Activated naive CD8-positive, alpha-beta T cell treated with anti-CD3 and anti-CD28 coated beads for 36 hours (primary cell): ENCODE measurements around the gene ANKRD1. TPM values are rescaled to one million over a fixed set of nuclear protein-coding genes. Genes with fewer than 3 reads are reported as not detected.

Source experiments
- DNase-seq: peaks from one replicate; pipeline ENCODE4 v3.0.0; 2021
- H3K27ac Mint-ChIP-seq: one replicate; pipeline ENCODE4 v1.8.0; 2022; ENCODE audit warnings: mild to moderate bottlenecking, moderate library complexity, mixed read lengths
- H3K27me3 Mint-ChIP-seq: one replicate; pipeline ENCODE4 v1.8.0; 2022; ENCODE audit warnings: mild to moderate bottlenecking, mixed read lengths
- H3K36me3 Mint-ChIP-seq: one replicate; pipeline ENCODE4 v1.8.0; 2021; ENCODE audit warnings: mild to moderate bottlenecking, mixed read lengths
- H3K4me1 Mint-ChIP-seq: one replicate; pipeline ENCODE4 v1.8.0; 2021; ENCODE audit warnings: mixed read lengths
- H3K4me3 Mint-ChIP-seq: one replicate; pipeline ENCODE4 v1.8.0; 2022; ENCODE audit warnings: mild to moderate bottlenecking, moderate library complexity, mixed read lengths
- H3K9me3 Mint-ChIP-seq: one replicate; pipeline ENCODE4 v1.8.0; 2022; ENCODE audit warnings: mixed read lengths
- total RNA-seq, 2 experiments: library from RNA; stranded (reverse); gene quantifications; one replicate each; pipeline ENCODE4 v1.2.3, GENCODE V29; 2021

The ANKRD1 gene
- total RNA-seq, 2 experiments from 2014 or later: not detected

DNA sequence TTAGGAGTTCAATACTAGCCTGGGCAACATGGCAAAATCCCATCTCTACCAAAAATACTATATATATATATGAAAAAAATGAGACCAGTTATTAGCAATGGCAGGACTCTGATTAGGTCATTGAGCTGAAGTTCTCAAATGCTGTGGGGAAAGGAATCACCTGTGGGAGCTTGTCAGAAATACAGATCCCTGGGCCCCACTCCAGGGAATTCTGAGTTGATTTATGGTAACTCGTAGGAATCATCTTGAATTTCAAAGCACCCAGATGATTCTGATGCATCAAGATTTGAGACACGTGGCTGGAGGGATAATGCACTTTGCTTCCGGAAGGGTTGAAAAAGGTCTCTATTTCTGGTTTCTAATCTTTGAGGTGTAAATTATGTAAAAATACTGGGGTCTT lies 1.0 kb upstream of the ANKRD1 start:
- peaks cover under 1% of the 10 kb centered on the region for H3K27me3 Mint-ChIP-seq
- no peaks in the 10 kb centered on the region for H3K4me1 Mint-ChIP-seq
- H3K9me3 Mint-ChIP-seq: no peaks in the 10 kb centered on the region

DNA sequence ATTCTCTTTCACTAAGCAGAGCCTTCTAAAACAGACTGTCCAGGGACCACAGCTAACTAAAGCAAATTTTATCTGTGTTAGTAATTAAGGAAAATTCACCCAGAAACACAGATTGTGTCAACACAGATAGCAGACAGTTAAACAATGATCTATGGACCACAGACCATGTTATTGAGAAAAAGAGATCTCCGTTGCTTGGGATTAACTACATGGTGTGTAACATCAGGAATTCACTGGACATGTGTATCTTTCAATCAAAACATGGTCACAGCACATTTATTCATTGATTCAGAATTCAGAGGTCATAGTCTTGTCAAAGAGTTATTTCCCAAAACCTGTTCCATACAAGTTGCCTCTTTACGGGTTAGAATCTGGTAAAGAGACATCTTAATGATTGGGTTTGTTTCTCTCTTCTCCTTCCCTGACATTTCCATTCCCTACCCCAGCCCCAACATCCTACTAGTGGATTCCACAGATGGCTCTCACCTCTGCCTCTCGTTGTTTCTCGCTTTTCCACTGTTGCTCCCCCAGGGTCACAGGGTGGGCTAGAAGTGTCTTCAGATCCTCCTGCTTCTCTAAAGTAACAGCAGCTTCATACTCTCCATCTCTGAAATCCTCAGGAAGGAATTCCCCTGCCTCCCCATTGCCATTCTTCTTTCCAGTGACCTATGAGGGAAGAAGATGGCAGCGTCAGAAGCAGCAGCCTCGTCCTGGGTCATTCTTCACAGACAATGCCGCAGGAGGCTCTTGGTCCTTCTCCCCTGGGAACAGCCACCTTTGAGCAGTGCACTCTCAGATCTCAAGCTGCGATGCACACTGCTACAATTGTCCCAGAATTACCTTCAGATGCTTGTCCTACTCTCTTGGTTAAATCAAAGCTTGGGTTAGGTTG lies 958 bp downstream of the ANKRD1 start:
- no peaks in the 10 kb centered on the region for H3K9me3 Mint-ChIP-seq
- H3K27ac Mint-ChIP-seq: no peak overlapping the region
- no peaks in the 10 kb centered on the region for H3K4me1 Mint-ChIP-seq
- H3K36me3 Mint-ChIP-seq: no peaks in the 10 kb centered on the region
- H3K27me3 Mint-ChIP-seq: peaks cover 3% of the 10 kb centered on the region
- no peak for DNase-seq
- no peak overlapping the region for H3K4me3 Mint-ChIP-seq

More for the DNA sequence above, 1.0 kb upstream of the ANKRD1 start:
- Mint-ChIP-seq H3K4me3 (no peak overlapping the region), H3K36me3 (no peaks in the 10 kb centered on the region), H3K27ac (no peak overlapping the region)
- no peak for DNase-seq

DNA sequence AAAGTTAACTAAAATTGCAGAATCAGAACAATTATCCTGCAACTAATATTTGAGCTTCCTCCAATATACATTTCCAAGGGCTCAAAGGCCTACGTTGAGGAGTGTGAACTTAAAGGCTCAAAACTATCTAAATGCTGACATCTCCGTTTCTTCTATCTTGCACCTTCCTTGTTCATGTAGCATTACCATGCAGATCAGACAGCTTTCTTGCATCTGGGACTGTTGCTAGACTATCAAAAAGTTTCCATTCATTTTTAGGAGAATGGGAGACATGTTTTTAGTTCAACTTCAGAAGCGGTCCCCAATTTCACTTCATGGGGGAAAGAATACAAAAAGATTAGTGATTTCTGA lies 2.9 kb downstream of the ANKRD1 start:
- Mint-ChIP-seq H3K4me1 (no peaks in the 10 kb centered on the region), H3K27ac (no peak overlapping the region), H3K36me3 (no peaks in the 10 kb centered on the region), H3K4me3 (no peak overlapping the region), H3K27me3 (peaks cover 3% of the 10 kb centered on the region), H3K9me3 (no peaks in the 10 kb centered on the region)
- DNase-seq: no peak

DNA sequence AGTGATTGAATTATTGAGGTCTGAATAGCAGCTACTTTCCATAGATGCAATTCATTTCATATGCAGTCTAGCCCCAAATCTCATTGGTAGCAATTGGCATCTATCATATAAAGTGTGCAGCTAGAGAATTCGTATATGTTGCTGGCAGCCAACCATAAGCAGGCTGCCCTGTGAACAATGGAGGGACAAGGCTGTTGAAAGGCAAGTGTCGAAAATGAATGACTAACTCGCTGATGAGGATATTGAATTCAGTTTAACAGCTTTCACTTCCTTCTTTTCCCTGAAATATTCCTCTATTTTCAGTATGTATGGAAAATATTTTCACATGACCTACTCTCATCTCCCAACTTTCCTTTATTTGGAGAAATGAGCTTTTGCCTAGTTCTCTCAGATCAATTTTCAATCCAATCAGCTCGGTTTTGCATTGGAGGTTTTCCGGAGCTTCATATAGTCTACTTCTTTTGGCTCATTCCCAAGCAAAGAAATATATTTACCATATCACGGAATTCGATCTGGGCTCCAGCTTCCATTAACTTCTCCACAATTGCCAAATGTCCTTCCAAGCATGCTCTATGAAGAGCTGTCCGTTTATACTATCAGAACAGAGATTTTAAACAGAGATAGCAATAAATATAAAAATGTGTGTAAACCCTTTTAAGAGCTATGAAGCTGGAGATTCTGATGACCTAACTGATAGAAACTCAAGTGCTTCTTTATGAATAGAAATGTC lies 3.5 kb downstream of the ANKRD1 start:
- H3K27me3 Mint-ChIP-seq: peaks cover 3% of the 10 kb centered on the region
- no peak for DNase-seq
- H3K36me3 Mint-ChIP-seq: no peaks in the 10 kb centered on the region
- H3K27ac Mint-ChIP-seq: no peak overlapping the region
- H3K9me3 Mint-ChIP-seq: no peaks in the 10 kb centered on the region
- no peaks in the 10 kb centered on the region for H3K4me1 Mint-ChIP-seq
- no peak overlapping the region for H3K4me3 Mint-ChIP-seq

DNA sequence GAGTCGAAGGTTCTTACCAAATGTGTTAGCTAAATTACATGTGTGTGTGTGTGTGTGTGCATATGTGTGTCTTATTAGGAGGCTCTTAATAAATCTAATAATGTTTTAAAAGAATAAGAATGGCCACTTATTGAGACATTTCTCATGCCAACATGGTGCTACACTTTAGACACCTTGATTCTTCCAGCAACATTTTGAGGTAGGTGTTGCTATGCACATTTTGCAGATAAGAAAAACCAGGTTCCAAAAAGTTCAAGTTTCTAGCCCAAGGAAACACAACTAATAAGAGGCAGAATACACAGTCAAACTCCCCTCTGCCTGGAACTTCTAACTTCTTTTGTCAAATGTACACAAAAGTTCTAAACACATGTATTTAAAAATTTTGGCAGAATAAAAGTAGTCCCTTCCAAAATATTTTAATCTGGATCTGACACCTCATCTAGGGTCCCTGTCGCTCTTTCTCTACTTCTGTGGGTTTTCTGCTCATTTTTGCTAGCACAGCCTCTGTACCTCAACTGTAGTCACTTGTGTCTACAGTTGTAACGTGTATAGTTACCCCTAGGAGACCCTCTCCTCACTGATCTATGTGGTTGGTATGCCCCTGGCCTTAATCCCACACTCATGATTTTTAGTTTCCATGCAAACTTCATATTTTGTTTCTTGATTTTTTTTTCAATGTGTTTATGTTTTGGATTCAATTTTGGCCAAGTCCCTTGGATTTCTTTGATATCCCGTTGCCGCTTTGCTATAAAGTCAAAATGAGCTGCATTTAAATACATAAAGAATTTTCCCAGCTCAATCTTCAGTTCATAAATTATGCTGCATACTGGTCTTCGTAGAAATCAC lies 4.3 kb downstream of the ANKRD1 start:
- no peaks in the 10 kb centered on the region for H3K36me3 Mint-ChIP-seq
- H3K27ac Mint-ChIP-seq: no peak overlapping the region
- no peak for DNase-seq
- peaks cover 3% of the 10 kb centered on the region for H3K27me3 Mint-ChIP-seq
- no peak overlapping the region for H3K4me3 Mint-ChIP-seq
- peaks cover 2% of the 10 kb centered on the region for H3K4me1 Mint-ChIP-seq
- no peaks in the 10 kb centered on the region for H3K9me3 Mint-ChIP-seq

DNA sequence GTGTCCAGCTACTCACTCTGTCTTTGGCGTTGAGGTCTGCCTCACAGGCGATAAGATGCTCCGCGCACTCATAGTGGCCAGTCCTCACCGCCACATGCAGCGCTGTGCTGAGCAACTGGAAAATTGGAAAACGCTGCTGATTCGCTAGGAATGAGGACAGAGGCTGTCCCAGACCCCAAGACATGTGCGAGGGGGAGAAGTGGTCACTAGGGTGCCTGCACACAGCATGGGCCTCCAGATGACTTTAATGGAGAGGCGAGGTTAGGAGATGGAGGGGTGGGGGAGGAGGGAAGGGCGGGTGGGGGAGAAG lies 5.2 kb downstream of the ANKRD1 start:
- peaks cover 2% of the 10 kb centered on the region for H3K4me1 Mint-ChIP-seq
- H3K4me3 Mint-ChIP-seq: no peak overlapping the region
- H3K36me3 Mint-ChIP-seq: no peaks in the 10 kb centered on the region
- H3K27me3 Mint-ChIP-seq: peaks cover 3% of the 10 kb centered on the region
- H3K27ac Mint-ChIP-seq: no peak overlapping the region
- no peak for DNase-seq
- no peaks in the 10 kb centered on the region for H3K9me3 Mint-ChIP-seq

DNA sequence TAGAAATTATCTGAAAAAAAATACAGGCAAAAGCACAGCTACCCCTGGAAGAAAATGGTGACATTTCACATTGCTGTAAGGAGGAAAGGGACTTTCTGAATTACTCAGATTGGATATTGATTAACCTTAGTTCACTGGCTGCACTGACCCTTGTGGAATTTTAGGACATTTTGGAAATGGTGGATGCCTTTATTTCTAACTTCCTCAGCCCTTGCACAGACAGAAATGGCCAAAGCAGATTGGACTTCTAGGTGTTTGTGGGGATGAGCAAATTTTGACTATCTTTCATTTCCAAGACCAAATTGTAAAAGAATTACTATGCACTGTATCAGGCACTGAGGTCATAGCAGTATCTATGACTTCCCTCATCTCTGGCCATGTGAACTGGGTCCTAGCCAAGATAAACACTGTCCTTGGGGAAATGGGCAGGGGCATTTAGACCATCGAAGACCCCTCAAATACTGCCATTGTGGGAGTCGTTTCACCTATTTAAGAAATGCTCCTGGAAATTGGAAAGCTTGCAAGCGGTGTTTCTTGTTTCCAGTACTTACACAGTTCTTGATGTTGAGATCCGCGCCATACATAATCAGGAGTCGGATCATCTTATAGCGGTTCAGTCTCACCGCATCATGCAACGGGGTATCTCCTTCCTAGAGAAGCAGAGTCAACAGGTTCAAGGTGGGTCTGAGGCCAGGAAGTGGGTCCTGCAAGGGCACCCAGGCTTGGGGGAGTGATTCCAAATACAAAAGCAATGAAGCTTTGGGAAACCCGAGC lies 5.7 kb downstream of the ANKRD1 start:
- H3K9me3 Mint-ChIP-seq: no peaks in the 10 kb centered on the region
- no peak for DNase-seq
- H3K36me3 Mint-ChIP-seq: no peaks in the 10 kb centered on the region
- H3K4me1 Mint-ChIP-seq: peaks cover 2% of the 10 kb centered on the region
- H3K27me3 Mint-ChIP-seq: peaks cover 3% of the 10 kb centered on the region
- H3K4me3 Mint-ChIP-seq: no peak overlapping the region
- no peak overlapping the region for H3K27ac Mint-ChIP-seq

DNA sequence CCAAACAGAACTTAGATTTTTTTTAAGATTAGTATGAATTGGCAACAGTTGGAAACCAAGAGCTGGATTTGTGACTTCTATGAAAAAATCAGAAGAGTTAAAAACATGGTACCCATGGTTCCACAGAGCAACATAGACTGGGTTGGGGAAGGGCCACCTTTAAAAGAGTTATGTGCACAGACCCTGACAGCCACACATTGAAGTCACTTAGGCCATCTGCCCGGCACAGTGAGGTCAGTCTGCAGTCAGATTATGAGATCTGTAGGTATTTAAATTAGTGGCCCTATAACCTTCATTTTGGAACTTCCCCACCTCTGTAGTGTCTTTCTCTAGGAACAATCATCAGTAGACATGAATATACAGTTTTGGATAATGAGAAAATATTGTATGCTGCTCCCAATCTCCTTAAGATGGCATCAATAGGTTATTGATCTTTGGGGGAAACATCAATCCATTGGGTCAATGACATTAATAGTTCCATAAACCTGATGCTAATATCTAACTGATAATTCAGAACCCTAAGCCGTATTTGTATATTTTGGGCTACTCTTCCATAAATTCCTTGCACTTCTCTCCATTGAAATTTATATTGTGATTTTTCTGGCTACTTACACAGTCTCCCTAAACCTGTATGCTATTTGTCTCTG lies 7.0 kb downstream of the ANKRD1 start:
- DNase-seq: no peak
- Mint-ChIP-seq H3K4me1 (peaks cover 2% of the 10 kb centered on the region), H3K9me3 (no peaks in the 10 kb centered on the region), H3K27me3 (peaks cover 3% of the 10 kb centered on the region), H3K27ac (no peak overlapping the region), H3K36me3 (no peaks in the 10 kb centered on the region), H3K4me3 (no peak overlapping the region)

DNA sequence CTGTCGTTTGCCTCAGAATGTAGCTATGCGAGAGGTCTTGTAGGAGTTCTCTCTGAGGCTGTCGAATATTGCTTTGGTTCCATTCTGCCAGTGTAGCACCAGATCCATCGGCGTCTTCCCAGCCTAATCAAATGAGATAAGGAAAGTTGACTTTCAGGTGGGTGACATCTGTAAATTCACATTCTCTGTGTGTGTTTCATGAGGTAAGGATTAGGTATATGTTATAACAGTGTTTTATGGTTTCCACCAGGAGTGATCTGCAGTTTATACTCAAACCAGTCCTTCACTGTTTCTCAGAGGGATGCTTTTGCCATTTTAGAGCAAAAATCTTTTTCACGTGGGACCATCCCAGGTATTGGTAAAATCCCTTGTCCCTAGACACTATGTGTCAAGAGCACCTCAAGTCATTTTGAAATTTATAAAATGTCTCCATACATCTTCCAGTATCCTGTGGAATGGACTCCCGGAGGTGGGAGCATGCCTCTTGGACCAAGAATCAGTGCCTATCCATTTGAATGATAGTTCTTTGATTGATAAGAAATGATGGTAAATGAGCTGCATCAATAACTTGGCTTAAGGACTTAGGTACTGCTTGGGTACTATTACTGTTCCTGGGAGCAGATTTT lies 7.9 kb downstream of the ANKRD1 start:
- H3K4me3 Mint-ChIP-seq: no peak overlapping the region
- H3K36me3 Mint-ChIP-seq: peaks cover 4% of the 10 kb centered on the region
- no peaks in the 10 kb centered on the region for H3K9me3 Mint-ChIP-seq
- no peak for DNase-seq
- peaks cover 2% of the 10 kb centered on the region for H3K4me1 Mint-ChIP-seq
- no peak overlapping the region for H3K27ac Mint-ChIP-seq
- H3K27me3 Mint-ChIP-seq: peaks cover 3% of the 10 kb centered on the region

DNA sequence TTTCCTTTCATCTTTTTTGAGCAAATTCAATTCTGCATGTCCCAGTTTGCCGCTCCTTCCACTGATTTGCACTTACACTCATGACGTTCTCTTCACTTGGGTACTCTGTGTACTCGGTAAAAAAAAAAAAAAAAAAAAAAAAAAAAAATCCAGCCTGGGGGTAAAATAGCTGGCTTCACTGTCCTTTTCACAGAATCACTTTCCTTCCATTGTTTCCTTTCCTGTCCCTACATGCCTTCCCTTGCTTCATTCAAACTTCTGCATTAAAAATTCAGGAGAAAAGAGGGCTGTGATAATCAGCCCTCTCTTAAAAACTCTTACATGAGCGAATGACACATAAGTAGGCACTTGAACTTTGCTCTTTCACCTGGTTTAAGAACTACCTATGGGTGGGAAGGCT lies 8.7 kb downstream of the ANKRD1 start:
- peaks cover 10% of the 10 kb centered on the region for H3K36me3 Mint-ChIP-seq
- H3K9me3 Mint-ChIP-seq: peaks cover 2% of the 10 kb centered on the region
- no peak overlapping the region for H3K4me3 Mint-ChIP-seq
- DNase-seq: no peak
- peaks cover 2% of the 10 kb centered on the region for H3K4me1 Mint-ChIP-seq
- H3K27ac Mint-ChIP-seq: no peak overlapping the region
- H3K27me3 Mint-ChIP-seq: peaks cover 3% of the 10 kb centered on the region

DNA sequence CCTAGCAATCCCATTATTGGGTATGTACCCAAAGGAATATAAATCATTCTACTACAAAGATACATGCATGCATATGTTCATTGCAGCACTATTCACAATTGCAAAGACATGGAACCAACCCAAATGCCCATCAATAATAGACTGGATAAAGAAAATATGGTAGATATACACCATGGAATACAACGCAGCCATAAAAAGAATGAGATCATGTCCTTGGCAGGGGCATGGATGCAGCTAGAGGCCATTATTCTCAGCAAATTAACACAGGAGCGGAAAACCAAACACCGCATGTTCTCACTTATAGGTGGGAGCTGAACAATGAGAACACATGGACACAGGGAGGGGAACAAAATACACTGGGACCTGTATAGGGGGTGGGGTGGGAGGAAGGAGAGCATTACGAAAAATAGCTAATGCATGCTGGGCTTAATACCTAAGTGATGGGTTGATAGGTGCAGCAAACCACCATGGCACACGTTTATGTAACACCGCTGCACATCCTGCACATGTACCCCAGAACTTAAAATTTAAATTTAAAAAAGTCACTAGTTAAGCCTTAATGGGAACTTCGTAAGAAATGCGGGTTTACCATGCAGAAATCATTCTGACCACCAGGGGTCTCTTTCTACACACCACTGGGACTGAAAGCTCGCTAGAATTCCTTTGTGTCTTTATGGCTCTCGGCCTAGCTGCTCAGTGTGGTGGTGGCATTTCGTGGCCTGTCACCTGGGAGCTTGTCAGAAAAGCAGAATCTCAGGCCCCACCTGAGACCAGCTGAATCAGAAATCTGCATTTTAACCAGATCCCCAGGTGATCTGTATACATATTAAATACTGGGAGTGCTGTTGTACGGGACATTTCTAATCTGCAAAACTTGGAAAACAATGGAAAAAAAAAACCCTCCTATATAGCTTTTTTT lies 9.5 kb downstream of the ANKRD1 start:
- H3K4me3 Mint-ChIP-seq: no peak overlapping the region
- H3K4me1 Mint-ChIP-seq: peaks cover 8% of the 10 kb centered on the region
- peaks cover 2% of the 10 kb centered on the region for H3K9me3 Mint-ChIP-seq
- H3K27ac Mint-ChIP-seq: no peak overlapping the region
- peaks cover 3% of the 10 kb centered on the region for H3K27me3 Mint-ChIP-seq
- peak; percentile 43 for DNase-seq
- peaks cover 17% of the 10 kb centered on the region for H3K36me3 Mint-ChIP-seq

DNA sequence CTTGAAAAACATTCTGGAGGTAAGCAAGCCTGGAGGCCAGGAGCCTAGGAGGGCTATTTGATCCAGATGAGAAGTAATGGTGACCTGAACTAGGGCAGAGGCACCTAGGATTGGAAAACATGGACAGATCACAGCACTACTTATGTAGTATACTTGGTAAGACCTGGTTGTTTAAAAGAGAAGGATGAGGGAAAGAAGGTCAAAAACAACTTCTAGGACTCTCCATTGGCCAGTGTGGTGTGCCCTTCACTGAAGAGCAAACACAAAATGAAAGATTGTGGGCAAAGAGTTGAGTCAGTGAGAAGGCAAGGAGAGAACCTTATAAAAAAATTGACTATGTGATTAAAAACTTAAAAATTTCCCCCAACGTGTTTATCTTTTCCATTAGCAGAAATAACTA lies 14.3 kb downstream of the ANKRD1 start:
- peaks cover 28% of the 10 kb centered on the region for H3K36me3 Mint-ChIP-seq
- peaks cover 2% of the 10 kb centered on the region for H3K9me3 Mint-ChIP-seq
- H3K27me3 Mint-ChIP-seq: no peaks in the 10 kb centered on the region
- DNase-seq: no peak
- peaks cover 13% of the 10 kb centered on the region for H3K4me1 Mint-ChIP-seq
- H3K27ac Mint-ChIP-seq: no peak overlapping the region
- no peak overlapping the region for H3K4me3 Mint-ChIP-seq

DNA sequence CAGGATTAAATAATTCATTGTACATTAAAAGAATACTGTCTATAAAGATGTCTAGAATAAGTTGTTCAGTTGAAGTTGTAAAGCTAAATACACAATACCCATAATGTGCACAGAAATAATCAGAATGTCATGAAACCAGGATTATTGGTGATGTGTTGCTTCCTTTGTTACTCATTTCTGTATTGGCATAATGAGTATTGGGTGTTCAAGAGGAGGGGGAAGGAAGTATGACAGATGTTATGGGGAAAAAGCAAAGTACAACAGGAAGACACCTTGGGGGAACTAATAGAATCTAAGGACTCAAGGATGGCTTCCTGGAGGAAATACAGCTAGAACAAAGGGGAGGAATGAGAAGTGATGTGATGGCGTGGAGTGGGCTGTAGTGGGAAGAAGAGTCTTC lies 15.0 kb downstream of the ANKRD1 start:
- no peak for DNase-seq
- H3K4me1 Mint-ChIP-seq: peaks cover 13% of the 10 kb centered on the region
- no peak overlapping the region for H3K4me3 Mint-ChIP-seq
- H3K27me3 Mint-ChIP-seq: no peaks in the 10 kb centered on the region
- H3K27ac Mint-ChIP-seq: peak overlapping the region; percentile 10
- peaks cover 28% of the 10 kb centered on the region for H3K36me3 Mint-ChIP-seq
- peaks cover 2% of the 10 kb centered on the region for H3K9me3 Mint-ChIP-seq
